Central memory CD8-positive, alpha-beta T cell (primary cell): Measurements from ENCODE around the gene SEC14L3.

Experiments used
- ATAC-seq: fragments of 150-1000 bp; cut with Tn5 transposase; replicated peaks from 2 replicates; pipeline ENCODE4 v1.10.0; 2022; ENCODE audit warnings: mild to moderate bottlenecking, moderate FRiP score, moderate number of reproducible peaks; ENCODE audit not compliant: poor library complexity, severe bottlenecking; ENCODE audit errors: extremely low read depth
- DNase-seq, 2 donors: peaks; one replicate each; pipeline ENCODE4 v3.0.0; 2021; ENCODE audit warnings: low spot score in 2 of 2
- H3K27ac Mint-ChIP-seq: one replicate; pipeline ENCODE4 v1.8.0; 2022; ENCODE audit warnings: low read depth, mild to moderate bottlenecking, moderate library complexity, mixed read lengths
- H3K27me3 Mint-ChIP-seq: one replicate; pipeline ENCODE4 v1.8.0; 2022; ENCODE audit warnings: mixed read lengths
- H3K36me3 Mint-ChIP-seq: one replicate; pipeline ENCODE4 v1.8.0; 2022; ENCODE audit warnings: mild to moderate bottlenecking, moderate library complexity, mixed read lengths; ENCODE audit not compliant: insufficient read depth
- H3K4me1 Mint-ChIP-seq: one replicate; pipeline ENCODE4 v1.8.0; 2022; ENCODE audit warnings: mixed read lengths
- H3K4me3 Mint-ChIP-seq: one replicate; pipeline ENCODE4 v1.8.0; 2022; ENCODE audit warnings: mild to moderate bottlenecking, moderate library complexity, mixed read lengths
- H3K9me3 Mint-ChIP-seq: one replicate; pipeline ENCODE4 v1.8.0; 2022; ENCODE audit warnings: mixed read lengths

SEC14L3 gene

GRCh38 chr22:30434843-30435242 is 37.0 kb downstream of the SEC14L3 start:
- H3K27me3 Mint-ChIP-seq, result peaks cover 21% of the 10 kb centered on the region
- no peaks in the 10 kb centered on the region for H3K9me3 Mint-ChIP-seq
- no peak for ATAC-seq
- peaks cover 15% of the 10 kb centered on the region for H3K36me3 Mint-ChIP-seq
- peak overlapping the region; percentile 55 for H3K4me3 Mint-ChIP-seq
- no peak for DNase-seq
- H3K27ac Mint-ChIP-seq, result peak overlapping the region; percentile 96
- H3K4me1 Mint-ChIP-seq, result peaks cover 18% of the 10 kb centered on the region

GRCh38 chr22:30433773-30434172 is 38.0 kb downstream of the SEC14L3 start:
- Mint-ChIP-seq H3K27me3 (peaks cover 11% of the 10 kb centered on the region), H3K4me3 (no peak overlapping the region), H3K27ac (no peak overlapping the region), H3K4me1 (peaks cover 18% of the 10 kb centered on the region), H3K36me3 (peaks cover 15% of the 10 kb centered on the region), H3K9me3 (no peaks in the 10 kb centered on the region)
- no peak for ATAC-seq
- DNase-seq, result no peak

GRCh38 chr22:30433227-30433626 is 38.6 kb downstream of the SEC14L3 start:
- Mint-ChIP-seq H3K27ac (no peak overlapping the region), H3K4me1 (peaks cover 18% of the 10 kb centered on the region), H3K4me3 (no peak overlapping the region), H3K9me3 (no peaks in the 10 kb centered on the region), H3K36me3 (peaks cover 17% of the 10 kb centered on the region), H3K27me3 (peaks cover 5% of the 10 kb centered on the region)
- DNase-seq (no peak), ATAC-seq (no peak)

GRCh38 chr22:30432520-30432919 is 39.3 kb downstream of the SEC14L3 start:
- Mint-ChIP-seq H3K27me3 (no peaks in the 10 kb centered on the region), H3K36me3 (peaks cover 15% of the 10 kb centered on the region), H3K4me1 (peaks cover 18% of the 10 kb centered on the region), H3K4me3 (no peak overlapping the region), H3K27ac (no peak overlapping the region), H3K9me3 (no peaks in the 10 kb centered on the region)
- ATAC-seq, result no peak
- no peak for DNase-seq

GRCh38 chr22:30432096-30432495 is 39.7 kb downstream of the SEC14L3 start:
- ATAC-seq, result no peak
- peaks cover 15% of the 10 kb centered on the region for H3K36me3 Mint-ChIP-seq

GRCh38 chr22:30430933-30431332 is 40.9 kb downstream of the SEC14L3 start:
- Mint-ChIP-seq H3K27me3 (no peaks in the 10 kb centered on the region), H3K9me3 (no peaks in the 10 kb centered on the region), H3K27ac (no peak overlapping the region), H3K4me3 (no peak overlapping the region), H3K4me1 (peaks cover 29% of the 10 kb centered on the region), H3K36me3 (peaks cover 12% of the 10 kb centered on the region)
- ATAC-seq, result no peak
- no peak for DNase-seq

More at GRCh38 chr22:30432096-30432495, 39.7 kb downstream of the SEC14L3 start:
- no peaks in the 10 kb centered on the region for H3K27me3 Mint-ChIP-seq
- no peak overlapping the region for H3K27ac Mint-ChIP-seq
- DNase-seq, result no peak
- H3K4me1 Mint-ChIP-seq, result peaks cover 20% of the 10 kb centered on the region
- no peaks in the 10 kb centered on the region for H3K9me3 Mint-ChIP-seq
- no peak overlapping the region for H3K4me3 Mint-ChIP-seq

GRCh38 chr22:30429887-30430286 is 41.9 kb downstream of the SEC14L3 start:
- no peak for DNase-seq
- Mint-ChIP-seq H3K9me3 (no peaks in the 10 kb centered on the region), H3K27me3 (no peaks in the 10 kb centered on the region), H3K4me1 (peaks cover 29% of the 10 kb centered on the region), H3K4me3 (no peak overlapping the region), H3K36me3 (peaks cover 11% of the 10 kb centered on the region), H3K27ac (peak overlapping the region; percentile 4)
- ATAC-seq, result no peak

GRCh38 chr22:30427871-30428270 is 43.9 kb downstream of the SEC14L3 start:
- Mint-ChIP-seq H3K36me3 (peaks cover 19% of the 10 kb centered on the region), H3K9me3 (no peaks in the 10 kb centered on the region), H3K27ac (no peak overlapping the region), H3K27me3 (no peaks in the 10 kb centered on the region), H3K4me1 (peaks cover 39% of the 10 kb centered on the region), H3K4me3 (peak overlapping the region; percentile 16)
- ATAC-seq, result no peak
- no peak for DNase-seq

GRCh38 chr22:30426388-30427353 is 45.1 kb downstream of the SEC14L3 start:
- no peaks in the 10 kb centered on the region for H3K9me3 Mint-ChIP-seq

GRCh38 chr22:30425616-30426387 is 46.0 kb downstream of the SEC14L3 start, which contains the start of gene MTFP1:
Gene MTFP1, plus strand, starts transcription at chr22:30425768. Its CDS starts 112 bp downstream, at chr22:30425880.
- no peaks in the 10 kb centered on the region for H3K9me3 Mint-ChIP-seq
- H3K27ac Mint-ChIP-seq, result peak within 1 kb of the TSS; percentile 97
- ATAC-seq (peak; percentile 4), DNase-seq (peak; percentile 39 to 40)
- peak within 1 kb of the TSS; percentile 89 for H3K4me3 Mint-ChIP-seq
- peaks cover 53% of the 10 kb centered on the region for H3K4me1 Mint-ChIP-seq
- H3K36me3 Mint-ChIP-seq, result peaks cover 19% of the 10 kb centered on the region
- no peaks in the 10 kb centered on the region for H3K27me3 Mint-ChIP-seq

More at GRCh38 chr22:30426388-30427353, 45.1 kb downstream of the SEC14L3 start:
- H3K36me3 Mint-ChIP-seq, result peaks cover 19% of the 10 kb centered on the region
- DNase-seq (peak; percentile 82 to 85), ATAC-seq (peak; percentile 47)
- H3K4me1 Mint-ChIP-seq, result peaks cover 51% of the 10 kb centered on the region
- H3K27me3 Mint-ChIP-seq, result no peaks in the 10 kb centered on the region
- peak overlapping the region; percentile 97 for H3K27ac Mint-ChIP-seq
- peak overlapping the region; percentile 89 for H3K4me3 Mint-ChIP-seq

- ATAC-seq (no peak), DNase-seq (no peak)
- Mint-ChIP-seq H3K4me1 (peaks cover 59% of the 10 kb centered on the region), H3K27me3 (no peaks in the 10 kb centered on the region), H3K27ac (peak overlapping the region; percentile 97), H3K9me3 (no peaks in the 10 kb centered on the region), H3K4me3 (peak overlapping the region; percentile 89), H3K36me3 (peaks cover 20% of the 10 kb centered on the region)
Measured at GRCh38 chr22:30425327-30425615, 46.5 kb downstream of the SEC14L3 start.

- DNase-seq, result no peak
- Mint-ChIP-seq H3K4me3 (peak overlapping the region; percentile 89), H3K27ac (peak overlapping the region; percentile 97), H3K9me3 (no peaks in the 10 kb centered on the region), H3K4me1 (peaks cover 59% of the 10 kb centered on the region), H3K27me3 (no peaks in the 10 kb centered on the region), H3K36me3 (peaks cover 20% of the 10 kb centered on the region)
- peak; percentile 1 for ATAC-seq
Measured at GRCh38 chr22:30424534-30425326, 47.1 kb downstream of the SEC14L3 start.
